Measurements from ENCODE around the gene KHDC3L. TPM values are rescaled to one million over a fixed set of nuclear protein-coding genes. Genes with fewer than 3 reads are reported as not detected.

Gene KHDC3L
- polyA plus RNA-seq, 1 donor, result not detected

Other genes starting within 250 kb of the KHDC3L start
- 0.54 TPM for gene KHDC1L, start 137.2 kb upstream of the KHDC3L start, polyA plus RNA-seq (ENCODE audit: insufficient read length)
- gene KHDC1, start 99.5 kb upstream of the KHDC3L start, polyA plus RNA-seq (ENCODE audit: insufficient read length), result 4.8 TPM
- not detected for gene DPPA5, start 8.4 kb upstream of the KHDC3L start, polyA plus RNA-seq (ENCODE audit: insufficient read length)
- gene OOEP, start 7.2 kb downstream of the KHDC3L start, polyA plus RNA-seq (ENCODE audit: insufficient read length), result not detected
- 0.30 TPM for gene DDX43, start 32.2 kb downstream of the KHDC3L start, polyA plus RNA-seq (ENCODE audit: insufficient read length)
- 3.9 TPM for gene CGAS, start 89.6 kb downstream of the KHDC3L start, polyA plus RNA-seq (ENCODE audit: insufficient read length)
- 18.6 TPM for gene MTO1, start 99.1 kb downstream of the KHDC3L start, polyA plus RNA-seq (ENCODE audit: insufficient read length)
- gene EEF1A1, start 158.4 kb downstream of the KHDC3L start, polyA plus RNA-seq (ENCODE audit: insufficient read length), result 23,811 TPM